ENCODE data around the gene TOX2. TPM values are rescaled to one million over a fixed set of nuclear protein-coding genes. Genes with fewer than 3 reads are reported as not detected.

The TOX2 gene
- polyA plus RNA-seq, 3 donors from 2014 or later = 2.4 to 5.0 (median 2.9) TPM

- Mint-ChIP-seq H3K27me3 (ENCODE audit: low read depth in 3 of 3) (peaks cover 16 to 33% (median 20%) of the 10 kb centered on the region in 3 donors), H3K4me3 (peak overlapping the region in 2 of 5 donors; percentile 23 to 25), H3K27ac (no peak overlapping the region), H3K9me3 (peaks cover 0 to 5% (median 0%) of the 10 kb centered on the region in 6 donors), H3K36me3 (peaks cover 0 to 9% (median 4%) of the 10 kb centered on the region in 3 donors), H3K4me1 (peaks cover 39 to 42% of the 10 kb centered on the region in 2 donors)
- no peak for DNase-seq
Observed at GRCh38 chr20:43985121-43985520, 70.5 kb downstream of the TOX2 start.

GRCh38 chr20:43985608-43986316, 71.1 kb downstream of the TOX2 start:
- Mint-ChIP-seq H3K4me1 (peaks cover 39 to 42% of the 10 kb centered on the region in 2 donors), H3K27ac (no peak overlapping the region), H3K36me3 (peaks cover 0 to 9% (median 4%) of the 10 kb centered on the region in 3 donors), H3K9me3 (peaks cover 0 to 5% (median 0%) of the 10 kb centered on the region in 6 donors), H3K4me3 (no peak overlapping the region), H3K27me3 (ENCODE audit: low read depth in 3 of 3) (peaks cover 16 to 33% (median 17%) of the 10 kb centered on the region in 3 donors)
- no peak for DNase-seq

- peaks cover 33 to 37% of the 10 kb centered on the region in 2 donors for H3K4me1 Mint-ChIP-seq
- DNase-seq = no peak
- H3K4me3 Mint-ChIP-seq = no peak overlapping the region
- peaks cover 0 to 5% (median 0%) of the 10 kb centered on the region in 6 donors for H3K9me3 Mint-ChIP-seq
- H3K27ac Mint-ChIP-seq = no peak overlapping the region
- H3K36me3 Mint-ChIP-seq = peaks cover 0 to 9% (median 4%) of the 10 kb centered on the region in 3 donors
- H3K27me3 Mint-ChIP-seq (ENCODE audit: low read depth in 3 of 3) = peaks cover 10 to 26% (median 12%) of the 10 kb centered on the region in 3 donors
Observed at GRCh38 chr20:43987018-43987417, 72.4 kb downstream of the TOX2 start.

GRCh38 chr20:43987531-43987930, 72.9 kb downstream of the TOX2 start:
- Mint-ChIP-seq H3K36me3 (peaks cover 0 to 9% (median 4%) of the 10 kb centered on the region in 3 donors), H3K4me3 (no peak overlapping the region), H3K9me3 (peaks cover 0 to 5% (median 0%) of the 10 kb centered on the region in 6 donors), H3K4me1 (peaks cover 29 to 33% of the 10 kb centered on the region in 2 donors), H3K27me3 (ENCODE audit: low read depth in 3 of 3) (peaks cover 7 to 25% (median 12%) of the 10 kb centered on the region in 3 donors), H3K27ac (no peak overlapping the region)
- no peak for DNase-seq

GRCh38 chr20:43988451-43988850, 73.8 kb downstream of the TOX2 start:
- peaks cover 0 to 9% (median 4%) of the 10 kb centered on the region in 3 donors for H3K36me3 Mint-ChIP-seq
- DNase-seq = no peak
- H3K4me1 Mint-ChIP-seq = peaks cover 27 to 28% of the 10 kb centered on the region in 2 donors
- peaks cover 0 to 5% (median 0%) of the 10 kb centered on the region in 6 donors for H3K9me3 Mint-ChIP-seq
- H3K4me3 Mint-ChIP-seq = no peak overlapping the region
- H3K27me3 Mint-ChIP-seq (ENCODE audit: low read depth in 3 of 3) = peaks cover 5 to 25% (median 10%) of the 10 kb centered on the region in 3 donors
- no peak overlapping the region for H3K27ac Mint-ChIP-seq

GRCh38 chr20:43988867-43989266, 74.2 kb downstream of the TOX2 start:
- peaks cover 0 to 9% (median 4%) of the 10 kb centered on the region in 3 donors for H3K36me3 Mint-ChIP-seq
- peaks cover 23 to 24% of the 10 kb centered on the region in 2 donors for H3K4me1 Mint-ChIP-seq
- DNase-seq = no peak
- peaks cover 5 to 25% (median 10%) of the 10 kb centered on the region in 3 donors for H3K27me3 Mint-ChIP-seq (ENCODE audit: low read depth in 3 of 3)
- peaks cover 0 to 5% (median 0%) of the 10 kb centered on the region in 6 donors for H3K9me3 Mint-ChIP-seq
- H3K4me3 Mint-ChIP-seq = no peak overlapping the region
- no peak overlapping the region for H3K27ac Mint-ChIP-seq

- no peak overlapping the region for H3K27ac Mint-ChIP-seq
- peaks cover 6 to 21% (median 18%) of the 10 kb centered on the region in 3 donors for H3K27me3 Mint-ChIP-seq (ENCODE audit: low read depth in 3 of 3)
- DNase-seq = no peak
- H3K36me3 Mint-ChIP-seq = peaks cover 3 to 16% (median 4%) of the 10 kb centered on the region in 3 donors
- peaks cover 0 to 5% (median 0%) of the 10 kb centered on the region in 6 donors for H3K9me3 Mint-ChIP-seq
- peaks cover 0 to under 1% of the 10 kb centered on the region in 2 donors for H3K4me1 Mint-ChIP-seq
- H3K4me3 Mint-ChIP-seq = no peak overlapping the region
Observed at GRCh38 chr20:43991261-43991660, 76.6 kb downstream of the TOX2 start.

GRCh38 chr20:43991982-43992381, 77.3 kb downstream of the TOX2 start:
- Mint-ChIP-seq H3K36me3 (peaks cover 3 to 20% (median 4%) of the 10 kb centered on the region in 3 donors), H3K4me3 (no peak overlapping the region), H3K9me3 (peaks cover 0 to 5% (median under 1%) of the 10 kb centered on the region in 6 donors), H3K27me3 (ENCODE audit: low read depth in 3 of 3) (peaks cover 6 to 19% (median 18%) of the 10 kb centered on the region in 3 donors), H3K27ac (no peak overlapping the region), H3K4me1 (no peaks in the 10 kb centered on the region)
- no peak for DNase-seq

- no peak overlapping the region for H3K27ac Mint-ChIP-seq
- no peak for DNase-seq
- H3K36me3 Mint-ChIP-seq = peaks cover 3 to 19% (median 4%) of the 10 kb centered on the region in 3 donors
- peaks cover 6 to 16% (median 13%) of the 10 kb centered on the region in 3 donors for H3K27me3 Mint-ChIP-seq (ENCODE audit: low read depth in 3 of 3)
- no peaks in the 10 kb centered on the region for H3K4me1 Mint-ChIP-seq
- no peak overlapping the region for H3K4me3 Mint-ChIP-seq
- H3K9me3 Mint-ChIP-seq = peaks cover 0 to 5% (median under 1%) of the 10 kb centered on the region in 6 donors
Observed at GRCh38 chr20:43992885-43993284, 78.2 kb downstream of the TOX2 start.

- no peak overlapping the region for H3K4me3 Mint-ChIP-seq
- DNase-seq = no peak
- H3K4me1 Mint-ChIP-seq = no peaks in the 10 kb centered on the region
- H3K27ac Mint-ChIP-seq = no peak overlapping the region
- peaks cover 6 to 16% (median 7%) of the 10 kb centered on the region in 3 donors for H3K27me3 Mint-ChIP-seq (ENCODE audit: low read depth in 3 of 3)
- peaks cover 0 to 5% (median under 1%) of the 10 kb centered on the region in 6 donors for H3K9me3 Mint-ChIP-seq
- peaks cover 3 to 19% (median 4%) of the 10 kb centered on the region in 3 donors for H3K36me3 Mint-ChIP-seq
Observed at GRCh38 chr20:43993560-43993959, 78.9 kb downstream of the TOX2 start.

GRCh38 chr20:43994486-43995100, 79.9 kb downstream of the TOX2 start:
- Mint-ChIP-seq H3K9me3 (peaks cover 0 to 5% (median under 1%) of the 10 kb centered on the region in 6 donors), H3K4me1 (no peaks in the 10 kb centered on the region), H3K36me3 (peaks cover 3 to 19% (median 4%) of the 10 kb centered on the region in 3 donors), H3K4me3 (no peak overlapping the region), H3K27ac (no peak overlapping the region), H3K27me3 (ENCODE audit: low read depth in 3 of 3) (peaks cover 4 to 13% (median 6%) of the 10 kb centered on the region in 3 donors)
- DNase-seq = no peak

GRCh38 chr20:43995645-43996044, 81.0 kb downstream of the TOX2 start:
- no peaks in the 10 kb centered on the region for H3K4me1 Mint-ChIP-seq
- H3K27me3 Mint-ChIP-seq (ENCODE audit: low read depth in 3 of 3) = peaks cover 3 to 12% (median 4%) of the 10 kb centered on the region in 3 donors
- peaks cover 0 to 2% (median 0%) of the 10 kb centered on the region in 6 donors for H3K9me3 Mint-ChIP-seq
- DNase-seq = no peak
- no peak overlapping the region for H3K27ac Mint-ChIP-seq
- H3K4me3 Mint-ChIP-seq = no peak overlapping the region
- peaks cover 0 to 14% (median 3%) of the 10 kb centered on the region in 3 donors for H3K36me3 Mint-ChIP-seq

- no peak for DNase-seq
- H3K36me3 Mint-ChIP-seq = peaks cover 0 to 14% (median 3%) of the 10 kb centered on the region in 3 donors
- H3K27ac Mint-ChIP-seq = no peak overlapping the region
- H3K27me3 Mint-ChIP-seq (ENCODE audit: low read depth in 3 of 3) = peaks cover 2 to 12% (median 3%) of the 10 kb centered on the region in 3 donors
- peaks cover 0 to 2% (median 0%) of the 10 kb centered on the region in 6 donors for H3K9me3 Mint-ChIP-seq
- H3K4me1 Mint-ChIP-seq = no peaks in the 10 kb centered on the region
- no peak overlapping the region for H3K4me3 Mint-ChIP-seq
Observed at GRCh38 chr20:43996240-43996930, 81.7 kb downstream of the TOX2 start.
